Measurements from ENCODE around the gene PRAME.
"Not testable (repeated sequence)": the region's sequence is repeated elsewhere in the genome, so short reads cannot be mapped to it uniquely, and the experiment has no call there.

The PRAME gene

DNA sequence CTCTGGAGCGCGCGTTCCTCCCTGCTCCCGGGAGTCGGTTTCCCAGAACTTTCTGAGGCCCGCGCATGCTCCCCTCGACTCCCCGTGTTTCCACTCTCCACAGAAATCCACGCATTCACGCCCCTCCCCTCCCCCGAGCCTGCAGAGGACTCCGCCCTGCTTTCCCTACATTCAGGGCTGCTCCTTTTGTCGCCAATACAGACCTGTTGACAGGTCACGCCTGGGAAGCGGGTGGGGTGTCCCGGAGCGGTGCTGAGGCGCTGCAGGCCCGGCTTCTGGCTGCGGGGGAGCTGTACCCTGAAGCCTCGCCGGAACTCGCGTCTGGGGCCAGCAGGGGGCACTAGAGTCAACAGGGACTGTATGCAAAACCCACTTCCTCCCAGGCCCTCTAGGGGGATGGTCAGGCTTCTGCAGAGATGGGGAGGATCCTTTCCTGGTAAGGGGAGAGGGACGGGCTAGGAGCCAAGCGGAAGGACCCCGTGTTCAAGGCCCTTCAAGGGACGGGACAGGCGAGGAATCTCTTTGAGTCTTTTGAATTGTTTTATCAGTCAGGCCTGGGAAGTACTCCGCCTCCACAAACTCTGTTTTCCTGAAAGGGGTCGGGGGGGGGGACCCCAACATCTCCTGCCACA, at the start of gene PRAME:
TSS of gene PRAME (minus strand) at position 294 of the 632 bp plus-strand sequence. CDS start 2,433 bp downstream, outside the sequence.
- peak; percentile 48 for DNase-seq

DNA sequence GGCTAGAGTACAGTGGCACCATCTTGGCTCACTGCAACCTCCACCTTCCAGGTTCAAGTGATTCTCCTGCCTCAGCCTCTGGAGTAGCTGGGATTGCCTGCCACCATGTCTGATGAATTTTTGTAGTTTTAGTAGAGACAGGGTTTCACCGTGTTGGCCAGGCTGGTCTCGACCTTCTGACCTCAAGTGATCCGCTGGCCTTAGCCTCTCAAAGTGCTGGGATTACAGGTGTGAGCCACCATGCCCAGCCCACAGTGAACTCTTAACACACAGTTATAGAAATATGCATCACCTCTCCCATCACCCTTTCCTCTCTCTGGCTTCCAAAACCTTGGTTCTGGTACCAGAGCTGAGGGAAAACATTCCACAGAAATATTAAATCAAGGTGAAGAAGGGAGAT, 49.0 kb upstream of the PRAME start:
- not testable (repeated sequence) for DNase-seq

DNA sequence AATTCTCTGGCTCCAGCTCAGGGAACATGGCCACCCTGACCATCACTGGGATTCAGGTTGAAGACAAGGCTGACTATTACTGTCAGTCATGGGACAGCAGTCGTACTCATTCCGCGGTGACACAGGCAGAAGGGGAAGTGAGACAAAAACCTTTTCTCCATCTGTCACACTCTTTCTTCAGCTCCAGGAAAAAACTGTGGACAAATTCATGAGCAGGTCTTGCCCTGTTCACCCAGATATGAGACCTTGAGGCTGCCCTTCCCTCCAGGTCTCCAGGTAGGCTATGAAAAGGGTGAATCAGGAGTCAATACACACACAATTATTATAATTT, 46.0 kb upstream of the PRAME start:
- no peak for DNase-seq

GRCh38 chr22:22604326-22605073, 45.4 kb upstream of the PRAME start:
- no peak for DNase-seq

GRCh38 chr22:22603470-22603947, 44.4 kb upstream of the PRAME start:
- DNase-seq = no peak

- peak; percentile 33 for DNase-seq
Measured at GRCh38 chr22:22600531-22601261, 41.6 kb upstream of the PRAME start.

DNA sequence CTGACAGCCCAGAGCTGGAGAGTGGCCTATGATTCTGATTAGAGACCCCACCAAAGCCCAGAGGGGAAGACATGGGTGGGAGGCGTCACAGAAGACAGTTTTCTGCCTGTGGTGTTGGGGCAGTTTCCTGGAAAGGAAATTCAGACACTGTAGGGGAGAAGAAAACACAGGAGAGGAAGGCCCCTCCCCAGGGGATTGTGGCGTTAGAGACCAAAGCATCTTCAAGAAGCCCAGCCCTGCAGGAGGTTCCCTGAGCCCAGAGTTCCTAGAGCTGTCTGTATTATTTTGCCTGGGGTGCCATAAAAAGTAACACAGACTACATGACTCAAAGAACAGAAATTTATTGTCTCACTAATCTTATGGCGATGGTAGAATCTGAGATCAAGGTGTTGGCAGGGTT, 40.2 kb upstream of the PRAME start:
- no peak for DNase-seq

GRCh38 chr22:22598144-22598543, 39.1 kb upstream of the PRAME start:
- no peak for DNase-seq

- no peak for DNase-seq
Measured at GRCh38 chr22:22595001-22595835, 36.2 kb upstream of the PRAME start.

DNA sequence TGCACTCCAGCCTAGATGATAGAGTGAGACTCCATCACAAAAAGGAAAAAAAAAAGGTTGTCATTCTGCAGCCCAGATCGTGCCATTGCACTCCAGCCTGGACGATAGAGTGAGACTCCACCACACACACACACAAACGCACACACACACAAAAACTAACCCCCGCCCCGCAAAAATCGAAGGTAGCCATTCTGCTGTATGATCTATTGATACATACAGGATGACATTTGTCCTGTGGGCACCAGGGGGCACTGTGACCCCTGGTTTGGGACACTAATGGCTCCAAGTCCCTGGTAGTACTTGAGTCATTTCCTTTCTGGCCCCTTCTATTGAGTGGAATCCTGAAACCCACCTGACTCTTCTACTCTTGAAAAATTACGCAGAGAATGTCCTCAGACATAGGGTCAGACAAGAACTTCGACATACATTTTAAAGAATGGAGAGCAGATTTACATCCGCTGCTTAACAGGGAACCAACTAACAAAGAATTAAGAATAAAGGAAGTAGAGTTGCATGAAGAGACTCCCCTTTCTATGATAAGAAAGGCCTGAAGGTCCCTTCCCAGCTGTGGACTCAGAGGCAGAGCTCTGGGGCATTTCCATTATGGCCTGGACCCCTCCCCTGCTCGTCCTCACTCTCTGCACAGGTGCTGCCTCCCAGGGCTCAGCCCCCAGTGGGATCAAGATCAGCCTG, 35.0 kb upstream of the PRAME start:
- peak; percentile 39 for DNase-seq

DNA sequence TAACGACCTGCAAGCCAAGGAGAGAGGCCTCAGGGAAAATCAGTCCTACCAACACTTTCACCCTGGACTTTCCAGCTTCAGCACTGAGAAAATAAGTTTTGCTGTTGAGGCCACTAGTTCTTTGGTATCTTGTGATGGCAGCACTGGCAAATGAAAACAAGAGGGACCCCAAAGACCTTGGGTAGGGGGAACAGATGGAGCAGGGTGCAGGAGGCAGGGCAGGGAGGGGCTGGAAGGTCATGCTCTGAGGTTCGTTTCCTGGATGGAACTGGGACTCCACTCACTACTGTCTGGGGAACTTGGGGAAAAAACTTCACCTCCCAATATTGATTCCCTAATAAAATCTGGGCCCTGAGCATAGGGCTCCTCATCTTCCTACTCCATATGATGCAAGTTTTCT, 34.2 kb upstream of the PRAME start:
- DNase-seq = no peak

DNA sequence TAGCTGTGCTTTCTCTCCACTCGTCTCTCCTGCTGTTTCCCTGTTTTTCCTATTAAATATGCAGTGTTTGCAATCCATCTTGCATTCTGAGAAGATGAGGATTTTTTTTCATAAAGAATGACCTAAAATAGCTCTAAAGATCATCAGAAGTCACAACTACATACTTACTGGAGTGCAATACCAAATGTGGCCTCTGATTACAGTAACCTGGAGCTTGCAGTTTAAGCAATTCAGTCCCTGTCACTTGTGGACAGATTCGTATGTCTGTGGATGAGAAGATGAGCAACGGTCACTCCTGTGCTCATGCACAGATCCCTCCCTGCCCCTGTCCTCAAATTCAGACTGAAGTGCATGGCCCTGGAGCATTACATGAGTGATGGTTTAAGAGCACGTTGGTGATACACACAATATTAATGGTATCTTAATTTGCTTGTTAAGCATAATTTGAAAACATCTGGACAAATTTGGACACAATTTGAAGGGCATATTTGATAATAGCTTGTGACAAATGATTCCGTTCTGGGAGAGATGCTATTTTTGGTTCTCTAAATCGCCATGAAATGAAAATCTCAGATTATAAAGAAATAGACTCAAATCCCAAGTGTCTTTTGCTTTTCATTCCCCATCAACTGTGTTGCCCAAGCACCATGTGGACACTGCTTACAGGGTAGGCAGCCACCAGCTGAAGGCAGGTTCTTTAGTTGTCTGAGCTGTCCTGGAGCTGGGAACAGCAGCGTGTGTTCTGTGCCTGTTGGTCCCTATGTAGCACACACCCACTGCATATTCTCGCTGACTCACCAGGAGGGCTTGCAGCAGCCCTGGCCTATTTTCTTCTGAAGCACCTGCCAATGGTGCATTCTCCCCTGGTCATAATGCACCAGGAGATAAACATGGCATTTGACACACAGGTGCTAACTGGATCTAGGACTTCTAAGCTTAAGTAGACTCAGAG, 32.6 kb upstream of the PRAME start:
- no peak for DNase-seq

DNA sequence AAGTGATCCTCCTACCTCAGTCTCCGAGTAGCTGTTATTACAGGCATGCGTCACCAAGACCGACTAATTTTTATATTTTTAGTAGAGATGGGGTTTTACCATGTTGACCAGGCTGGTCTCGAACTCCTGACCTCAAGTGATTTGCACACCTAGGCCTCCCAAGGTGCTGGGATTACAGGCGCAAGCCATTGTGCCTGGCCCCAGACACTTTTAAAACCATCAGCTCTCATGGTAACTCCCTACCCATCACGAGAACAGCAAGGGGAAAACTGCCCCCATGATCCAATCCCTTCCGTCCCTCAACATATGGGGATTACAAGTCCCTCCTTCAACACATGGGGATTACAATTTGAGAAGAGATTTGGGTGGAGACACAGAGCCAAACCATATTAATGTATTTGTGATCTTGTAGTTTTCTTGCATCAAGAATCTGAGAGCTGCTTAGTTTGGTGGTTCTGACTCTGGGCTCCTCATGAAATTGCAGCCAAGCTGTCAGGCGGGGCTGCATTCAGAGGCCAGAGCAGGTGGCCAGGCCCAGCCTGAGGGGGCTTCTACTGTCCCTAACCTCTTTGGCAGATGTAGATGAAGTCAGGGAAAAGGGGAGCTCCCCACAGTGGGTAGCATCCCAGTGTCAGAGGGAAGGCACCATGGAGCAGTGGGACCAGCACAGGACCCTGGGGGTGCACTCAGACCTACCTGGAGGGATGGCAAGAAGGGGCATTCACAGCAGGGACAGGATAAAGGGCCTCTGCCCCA, 31.2 kb upstream of the PRAME start:
- DNase-seq = no peak

GRCh38 chr22:22588485-22589164, 29.6 kb upstream of the PRAME start:
- no peak for DNase-seq

DNA sequence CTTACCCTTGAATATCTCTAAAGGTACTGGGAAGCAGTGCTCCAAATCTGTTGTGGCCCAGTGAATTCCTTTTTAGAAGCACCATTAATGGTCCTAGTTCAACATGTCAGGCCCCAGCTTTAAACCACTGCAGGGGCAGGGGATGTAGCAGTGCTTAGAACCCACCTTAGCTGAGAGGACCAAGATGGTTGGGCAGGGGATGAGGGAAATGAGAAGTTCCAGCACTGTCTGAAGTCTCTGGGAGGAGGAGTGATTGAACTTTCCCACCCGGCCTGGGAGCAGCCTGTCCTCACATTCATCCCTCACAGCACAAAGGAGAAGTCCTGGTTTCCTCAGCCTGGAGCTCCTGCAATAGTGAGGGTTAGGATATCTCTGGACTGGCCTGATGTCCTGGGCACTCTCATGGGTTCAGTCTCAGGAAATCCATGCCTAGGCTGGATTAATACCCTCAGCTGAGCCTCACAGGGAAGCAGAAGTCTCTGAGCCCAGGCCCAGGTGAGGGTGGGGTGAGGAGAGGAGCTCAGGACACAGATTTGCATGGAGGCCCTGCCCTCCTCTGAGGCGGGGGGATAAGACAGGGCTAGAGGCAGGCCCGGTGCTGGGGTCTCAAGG, 28.6 kb upstream of the PRAME start:
- DNase-seq = no peak

- no peak for DNase-seq
Measured at GRCh38 chr22:22584722-22585121, 25.7 kb upstream of the PRAME start.

DNA sequence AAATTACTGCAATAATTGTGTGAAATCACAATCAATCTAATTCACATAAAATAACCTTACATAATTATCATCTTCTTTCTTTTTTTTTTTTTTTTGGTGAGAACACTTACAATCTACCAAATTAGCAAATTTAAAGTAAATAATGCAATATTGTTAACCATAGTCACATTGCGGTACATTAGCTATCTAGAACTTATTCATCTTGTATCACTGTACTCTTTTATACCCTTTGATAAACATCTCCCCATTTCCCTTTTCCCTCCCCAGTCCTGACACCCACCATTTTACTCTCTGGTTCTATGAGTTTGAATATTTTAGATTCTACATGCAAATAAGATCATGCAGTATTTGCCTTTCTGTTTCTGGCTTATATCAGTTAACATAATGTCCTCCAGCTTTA, 24.0 kb upstream of the PRAME start:
- no peak for DNase-seq

GRCh38 chr22:22581524-22581923, 22.5 kb upstream of the PRAME start:
- not testable (repeated sequence) for DNase-seq
